ENCODE data around the gene LRMDA.

- TF ChIP-seq CTCF (optimal IDR thresholded peaks at IDR 0.05 in 1 of 3, IDR thresholded peaks at IDR 0.05 in 1 of 3, conservative IDR thresholded peaks at IDR 0.05 in 1 of 3; ENCODE audit: extremely low read depth in 1 of 3, insufficient read depth in 2 of 3, low read length in 3 of 3) (no peak), EZH2 (IDR thresholded peaks at IDR 0.05; ENCODE audit: low read length) (no peak)
Observed at GRCh38 chr10:75845176-75845947, 413.9 kb downstream of the LRMDA start.

All from keratinocyte (primary cell).